Stimulated activated CD8-positive, alpha-beta memory T cell treated with anti-CD3 and anti-CD28 coated beads, Interleukin-4, amount 100 ng/mL, for 24 hours (primary cell): ENCODE measurements around the gene STH.
"Not testable (repeated sequence)": the region's sequence is repeated elsewhere in the genome, so short reads cannot be mapped to it uniquely, and the experiment has no call there.

ENCODE experiments used
- DNase-seq: peaks from one replicate; pipeline ENCODE4 v3.0.0-alpha.2; 2020; ENCODE audit warnings: low read depth

The STH gene, protein sequence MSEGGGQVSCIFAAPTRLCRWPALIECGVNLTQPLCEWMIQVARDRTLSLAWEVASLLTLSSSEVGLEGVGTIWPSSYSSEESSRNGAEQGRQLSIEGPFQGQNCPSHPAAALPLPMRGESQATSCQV

GRCh38 chr17:45998987-45999899 is at the start of gene STH:
STH (plus strand) TSS chr17:45999250; CDS start chr17:45999280, 30 bp downstream.
- DNase-seq, result no peak

GRCh38 chr17:45949755-45950320 is 49.2 kb upstream of the STH start:
- no peak for DNase-seq

GRCh38 chr17:45950888-45951287 is 48.2 kb upstream of the STH start:
- no peak for DNase-seq

- DNase-seq, result no peak
These were observed 47.6 kb upstream of the STH start for GRCh38 chr17:45951403-45951802.

- DNase-seq, result no peak
These were observed 47.1 kb upstream of the STH start for GRCh38 chr17:45951941-45952340.

- DNase-seq, result no peak
These were observed 46.2 kb upstream of the STH start for GRCh38 chr17:45952814-45953320.

GRCh38 chr17:45953561-45953960 is 45.5 kb upstream of the STH start:
- no peak for DNase-seq

DNA sequence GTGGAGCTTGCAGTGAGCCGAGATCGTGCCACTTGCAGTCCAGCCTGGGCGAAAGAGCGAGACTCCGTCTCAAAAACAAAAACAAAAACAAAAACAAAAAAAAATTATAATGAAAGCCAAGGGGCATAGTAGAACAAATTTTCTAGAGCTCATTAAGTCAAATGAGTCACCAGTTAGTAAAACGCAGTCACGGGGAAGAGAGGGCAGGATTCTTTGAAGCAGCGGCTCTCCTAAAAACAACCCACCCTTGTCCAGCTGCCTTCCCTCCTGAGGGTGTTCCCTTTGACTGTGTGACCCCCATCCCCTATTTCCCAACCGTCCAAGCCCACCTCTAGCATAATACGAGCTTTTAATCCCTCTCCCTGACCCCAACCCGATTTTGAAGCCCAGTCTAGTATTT is 44.1 kb upstream of the STH start:
- no peak for DNase-seq

- DNase-seq, result no peak
These were observed 43.7 kb upstream of the STH start for GRCh38 chr17:45955326-45955725.

DNA sequence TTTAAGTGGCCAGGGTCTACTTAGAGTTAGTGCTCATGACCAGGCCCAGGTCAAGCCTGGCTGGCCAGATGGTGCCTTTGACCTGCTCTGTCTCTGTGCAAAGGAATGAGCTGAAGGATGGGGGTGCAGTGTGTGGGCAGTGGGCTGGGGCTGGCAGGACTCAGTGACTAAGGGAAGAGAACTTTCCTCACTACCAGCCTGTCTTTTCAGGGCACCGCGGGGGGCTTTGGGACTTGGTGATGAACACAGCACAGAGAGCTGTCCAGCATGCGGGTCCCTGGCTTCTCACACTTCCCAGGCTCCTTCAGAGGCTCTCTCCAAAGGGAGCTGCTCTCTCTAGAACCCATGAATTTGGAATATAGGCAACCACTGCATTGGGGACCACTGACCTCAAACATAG is 43.0 kb upstream of the STH start:
- DNase-seq, result no peak

- DNase-seq, result not testable (repeated sequence)
These were observed 42.3 kb upstream of the STH start for GRCh38 chr17:45956746-45957145.

DNA sequence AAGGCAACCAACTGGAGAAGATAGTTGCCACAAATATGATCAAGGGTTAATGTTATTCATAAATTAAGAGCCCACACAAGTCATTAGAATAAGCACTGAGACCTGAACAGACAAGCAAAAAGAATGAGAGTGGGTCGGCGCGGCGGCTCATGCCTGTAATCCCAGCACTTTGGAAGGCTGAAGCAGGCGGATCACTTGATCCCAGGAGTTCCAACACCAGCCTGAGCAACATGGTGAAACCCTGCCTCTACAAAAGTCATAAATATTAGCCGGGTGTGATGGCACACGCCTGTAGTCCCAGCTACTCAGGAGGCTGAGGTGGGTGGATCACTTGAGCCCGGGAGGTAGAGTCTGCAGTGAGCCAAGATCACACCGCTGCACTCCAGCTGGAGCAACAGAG is 40.7 kb upstream of the STH start:
- no peak for DNase-seq

DNA sequence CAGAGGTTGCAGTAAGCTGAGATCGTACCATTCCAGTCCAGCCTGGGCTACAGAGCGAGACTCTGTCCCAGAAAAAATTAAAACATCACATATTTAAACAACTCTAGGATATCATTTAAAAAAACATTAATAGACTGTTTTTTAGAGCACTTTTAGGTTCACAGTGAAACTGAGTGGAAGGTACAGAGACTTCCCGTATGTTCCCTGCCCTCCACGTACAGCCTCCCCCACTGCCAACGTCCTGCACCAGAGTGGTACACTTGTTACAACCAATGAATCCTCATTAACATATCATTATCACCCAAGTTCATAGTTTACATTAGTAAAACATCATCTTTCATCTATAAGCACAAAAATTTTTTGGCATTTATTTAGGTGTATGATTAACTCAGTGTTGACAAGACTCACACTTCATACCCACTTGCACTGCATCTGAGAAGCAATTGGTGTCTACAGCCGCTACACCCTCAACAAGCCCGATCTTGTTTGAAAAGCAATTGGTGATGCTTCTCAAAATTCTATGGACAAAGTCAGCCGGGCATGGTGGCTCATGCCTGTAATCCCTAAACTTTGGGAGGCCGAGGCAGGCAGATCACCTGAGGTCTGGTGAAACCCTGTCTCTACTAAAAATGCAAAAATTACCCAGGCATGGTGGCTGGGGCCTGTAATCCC is 39.9 kb upstream of the STH start:
- no peak for DNase-seq

GRCh38 chr17:45960311-45960710 is 38.7 kb upstream of the STH start:
- no peak for DNase-seq

DNA sequence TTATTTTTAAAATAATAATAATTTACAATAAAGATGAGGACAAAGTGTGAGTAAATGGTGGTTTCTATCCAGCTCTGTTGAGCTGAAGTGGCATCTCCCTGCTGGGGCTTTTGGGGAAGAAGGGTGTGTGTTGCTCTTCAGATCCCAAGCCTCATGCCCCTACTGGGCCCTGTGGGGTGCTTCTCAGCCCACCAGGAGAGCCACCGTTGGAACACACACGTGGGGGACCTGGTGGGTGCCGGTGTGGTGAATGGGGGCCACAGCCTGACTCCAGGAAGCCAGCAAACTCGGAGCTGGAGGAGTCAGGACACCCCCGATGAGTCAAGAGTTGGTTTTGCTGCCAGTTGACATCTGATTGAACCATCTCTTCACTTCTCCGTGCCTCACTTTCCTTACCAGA is 37.8 kb upstream of the STH start:
- no peak for DNase-seq

DNA sequence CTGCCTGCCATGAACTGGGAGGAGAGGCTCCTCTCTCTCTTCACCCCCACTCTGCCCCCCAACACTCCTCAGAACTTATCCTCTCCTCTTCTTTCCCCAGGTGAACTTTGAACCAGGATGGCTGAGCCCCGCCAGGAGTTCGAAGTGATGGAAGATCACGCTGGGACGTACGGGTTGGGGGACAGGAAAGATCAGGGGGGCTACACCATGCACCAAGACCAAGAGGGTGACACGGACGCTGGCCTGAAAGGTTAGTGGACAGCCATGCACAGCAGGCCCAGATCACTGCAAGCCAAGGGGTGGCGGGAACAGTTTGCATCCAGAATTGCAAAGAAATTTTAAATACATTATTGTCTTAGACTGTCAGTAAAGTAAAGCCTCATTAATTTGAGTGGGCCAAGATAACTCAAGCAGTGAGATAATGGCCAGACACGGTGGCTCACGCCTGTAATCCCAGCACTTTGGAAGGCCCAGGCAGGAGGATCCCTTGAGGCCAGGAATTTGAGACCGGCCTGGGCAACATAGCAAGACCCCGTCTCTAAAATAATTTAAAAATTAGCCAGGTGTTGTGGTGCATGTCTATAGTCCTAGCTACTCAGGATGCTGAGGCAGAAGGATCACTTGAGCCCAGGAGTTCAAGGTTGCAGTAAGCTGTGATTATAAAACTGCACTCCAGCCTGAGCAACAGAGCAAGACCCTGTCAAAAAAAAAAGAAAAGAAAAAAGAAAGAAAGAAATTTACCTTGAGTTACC is 36.7 kb upstream of the STH start:
- DNase-seq, result no peak

- no peak for DNase-seq
These were observed 35.8 kb upstream of the STH start for GRCh38 chr17:45963283-45963682.

GRCh38 chr17:45963889-45964288 is 35.2 kb upstream of the STH start:
- no peak for DNase-seq

GRCh38 chr17:45964634-45965033 is 34.4 kb upstream of the STH start:
- no peak for DNase-seq

DNA sequence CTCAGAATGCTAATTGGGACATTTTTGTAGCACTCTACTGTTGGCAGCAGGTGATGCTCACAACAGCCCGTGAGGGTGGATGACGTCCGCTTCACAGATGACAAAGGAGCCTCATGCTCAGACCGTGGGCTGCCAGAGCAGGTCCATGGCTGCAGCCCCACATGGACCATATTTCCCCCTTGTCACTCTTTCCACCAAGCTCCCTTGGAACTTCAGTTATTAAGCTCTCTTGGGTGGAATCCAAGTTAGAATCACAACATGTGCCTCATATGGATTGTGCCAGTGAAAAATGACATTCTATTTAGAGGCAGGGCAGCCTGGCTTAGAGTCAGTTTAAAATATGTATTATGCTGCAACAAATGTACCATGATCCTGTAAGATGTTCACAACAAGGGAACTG is 33.2 kb upstream of the STH start:
- no peak for DNase-seq

- no peak for DNase-seq
These were observed 32.3 kb upstream of the STH start for GRCh38 chr17:45966606-45967280.
